Esophagus muscularis mucosa (tissue), 4 donors: ENCODE results near the gene WDR19. TPM values are rescaled to one million over a fixed set of nuclear protein-coding genes. Genes with fewer than 3 reads are reported as not detected.

Experiments
- DNase-seq: peaks from one replicate; pipeline ENCODE4 v3.0.0-alpha.2; 2017; ENCODE audit errors: extremely low spot score
- H3K27ac ChIP-seq, 4 donors: fragments of 200-600 bp; sonication (generic); replicated peaks in 1 of 4; 1 replicate in 3 of 4; 2 replicates in 1 of 4; pipeline ENCODE4 v1.5.1; 2016 to 2019; ENCODE audit warnings: mild to moderate bottlenecking in 1 of 4
- H3K27me3 ChIP-seq, 4 donors: fragments of 200-600 bp; sonication (generic); one replicate each; pipeline versions ENCODE4 v1.5.1 to v1.6.0; 2016 to 2019
- H3K36me3 ChIP-seq, 4 donors: fragments of 200-600 bp; sonication (generic); one replicate each; pipeline ENCODE4 v1.5.1; 2016 to 2019
- H3K4me1 ChIP-seq, 4 donors: fragments of 200-600 bp; sonication (generic); one replicate each; pipeline ENCODE4 v1.5.1; 2016 to 2019
- H3K4me3 ChIP-seq, 4 donors: fragments of 200-600 bp; sonication (generic); 1 replicate in 2 of 4; 2 replicates in 2 of 4; pipeline ENCODE4 v1.5.1; 2016 to 2019; ENCODE audit warnings: mild to moderate bottlenecking in 4 of 4, moderate library complexity in 1 of 4
- H3K9me3 ChIP-seq, 4 donors: fragments of 200-600 bp; sonication (generic); 1 replicate in 3 of 4; 2 replicates in 1 of 4; pipeline ENCODE4 v1.5.1; 2016 to 2019
- EP300 ChIP-seq: sonication (generic); formaldehyde crosslinking; IDR thresholded peaks from one replicate; pipeline ENCODE4 v1.6.1; 2017; ENCODE audit warnings: antibody characterized with exemption
- POLR2A ChIP-seq: fragments of 450-650 bp; IDR thresholded peaks from one replicate; pipeline ENCODE4 v1.6.1; 2017; ENCODE audit warnings: antibody characterized with exemption, moderate library complexity, mild to moderate bottlenecking, low read depth
- POLR2AphosphoS5 ChIP-seq, 2 donors: sonication (generic); formaldehyde crosslinking; IDR thresholded peaks; one replicate each; pipeline ENCODE4 v1.6.1; 2017; ENCODE audit warnings: antibody characterized with exemption in 2 of 2
- WGBS: methylation state at CpG from one replicate; pipeline ENCODE4 v1.1.5; 2018; 5-methylcytosine and 5-hydroxymethylcytosine counted together
- intact Hi-C: fragments of 100-400 bp; cut with DNase I; formaldehyde crosslinking; loops from one replicate; pipeline ENCODE4 v1.15.1; 2023
- total RNA-seq, 4 donors: library from RNA; depleted of rRNA; stranded (reverse); fragments of >200 nt; gene quantifications; one replicate each; pipeline versions ENCODE4 v1.1.0 to v1.2.1, GENCODE V29; 2016
- TF ChIP-seq, protein P1 (sequence below), 3 experiments: fragments of 200-600 bp in 2 of 3; fragments of 450-650 bp in 1 of 3; sonication (generic) in 2 of 3; IDR thresholded peaks; one replicate each; pipeline ENCODE4 v1.5.1; 2017 to 2019; ENCODE audit warnings: antibody characterized with exemption in 3 of 3, mild to moderate bottlenecking in 2 of 3, moderate library complexity in 1 of 3

The WDR19 gene
- total RNA-seq, 4 donors from 2014 or later: 22.1 to 32.4 (median 26.0) TPM

DNA sequence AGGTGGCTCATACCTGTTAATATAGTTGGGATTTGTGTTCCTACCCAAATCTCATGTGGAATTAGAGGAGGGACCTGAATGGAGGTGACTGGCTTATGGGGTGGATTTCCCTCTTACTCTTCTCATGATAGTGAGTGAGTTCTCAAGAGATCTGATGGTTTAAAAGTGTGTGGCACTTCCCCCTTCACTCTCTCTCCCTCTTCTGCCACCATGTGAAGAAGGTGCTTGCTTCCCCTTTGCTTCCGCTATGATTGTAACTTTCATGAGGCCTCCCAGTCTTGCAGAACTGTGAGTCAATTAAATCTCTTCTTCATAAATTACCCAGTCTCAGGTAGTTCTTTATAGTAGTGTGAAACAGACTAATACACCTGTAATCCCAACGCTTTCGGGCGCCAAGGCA is 28.3 kb upstream of the WDR19 start:
- 100% methylated on average over 1 of the region's 4 CpGs for WGBS
- TF ChIP-seq POLR2AphosphoS5 (IDR thresholded peaks at IDR 0.05) (no peak), POLR2A (no peak), EP300 (no peak)
- TF ChIP-seq, protein P1, sequence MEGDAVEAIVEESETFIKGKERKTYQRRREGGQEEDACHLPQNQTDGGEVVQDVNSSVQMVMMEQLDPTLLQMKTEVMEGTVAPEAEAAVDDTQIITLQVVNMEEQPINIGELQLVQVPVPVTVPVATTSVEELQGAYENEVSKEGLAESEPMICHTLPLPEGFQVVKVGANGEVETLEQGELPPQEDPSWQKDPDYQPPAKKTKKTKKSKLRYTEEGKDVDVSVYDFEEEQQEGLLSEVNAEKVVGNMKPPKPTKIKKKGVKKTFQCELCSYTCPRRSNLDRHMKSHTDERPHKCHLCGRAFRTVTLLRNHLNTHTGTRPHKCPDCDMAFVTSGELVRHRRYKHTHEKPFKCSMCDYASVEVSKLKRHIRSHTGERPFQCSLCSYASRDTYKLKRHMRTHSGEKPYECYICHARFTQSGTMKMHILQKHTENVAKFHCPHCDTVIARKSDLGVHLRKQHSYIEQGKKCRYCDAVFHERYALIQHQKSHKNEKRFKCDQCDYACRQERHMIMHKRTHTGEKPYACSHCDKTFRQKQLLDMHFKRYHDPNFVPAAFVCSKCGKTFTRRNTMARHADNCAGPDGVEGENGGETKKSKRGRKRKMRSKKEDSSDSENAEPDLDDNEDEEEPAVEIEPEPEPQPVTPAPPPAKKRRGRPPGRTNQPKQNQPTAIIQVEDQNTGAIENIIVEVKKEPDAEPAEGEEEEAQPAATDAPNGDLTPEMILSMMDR (IDR thresholded peaks at IDR 0.05): no peak
- H3K36me3 ChIP-seq: no peaks in the 10 kb centered on the region
- no peak for DNase-seq
- H3K27me3 ChIP-seq: no peaks in the 10 kb centered on the region
- no peaks in the 10 kb centered on the region for H3K4me1 ChIP-seq
- intact Hi-C loops: no loop called here
- H3K9me3 ChIP-seq: no peaks in the 10 kb centered on the region
- no peak overlapping the region for H3K4me3 ChIP-seq
- no peak overlapping the region for H3K27ac ChIP-seq

DNA sequence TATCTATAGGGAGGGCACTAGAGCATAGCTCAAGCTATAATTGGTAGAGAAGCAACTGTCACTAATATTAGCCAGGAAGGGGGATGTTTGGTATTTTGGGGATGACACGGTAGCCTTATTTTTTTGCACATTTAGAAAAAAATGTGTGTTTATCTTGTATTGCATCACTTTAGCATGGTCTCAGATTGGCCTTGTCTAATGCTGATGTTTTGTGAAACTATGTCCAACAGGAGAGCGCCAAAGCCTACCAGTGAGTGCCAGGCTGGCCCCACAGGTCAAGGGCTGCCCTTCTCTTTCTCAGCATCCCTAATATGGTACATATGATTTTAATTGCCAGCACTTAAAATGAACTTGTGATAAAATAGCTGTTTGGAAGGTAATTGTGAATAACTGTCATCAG is 24.8 kb upstream of the WDR19 start:
- no peaks in the 10 kb centered on the region for H3K36me3 ChIP-seq
- DNase-seq: no peak
- no peaks in the 10 kb centered on the region for H3K9me3 ChIP-seq
- H3K4me3 ChIP-seq: no peak overlapping the region
- H3K27ac ChIP-seq: no peak overlapping the region
- no peaks in the 10 kb centered on the region for H3K4me1 ChIP-seq
- WGBS: 100% methylated on average over 2 of the region's 2 CpGs
- TF ChIP-seq, protein P1 (IDR thresholded peaks at IDR 0.05): no peak
- no peak for TF ChIP-seq POLR2A
- no peak for TF ChIP-seq EP300
- H3K27me3 ChIP-seq: no peaks in the 10 kb centered on the region
- intact Hi-C loops: no loop called here

DNA sequence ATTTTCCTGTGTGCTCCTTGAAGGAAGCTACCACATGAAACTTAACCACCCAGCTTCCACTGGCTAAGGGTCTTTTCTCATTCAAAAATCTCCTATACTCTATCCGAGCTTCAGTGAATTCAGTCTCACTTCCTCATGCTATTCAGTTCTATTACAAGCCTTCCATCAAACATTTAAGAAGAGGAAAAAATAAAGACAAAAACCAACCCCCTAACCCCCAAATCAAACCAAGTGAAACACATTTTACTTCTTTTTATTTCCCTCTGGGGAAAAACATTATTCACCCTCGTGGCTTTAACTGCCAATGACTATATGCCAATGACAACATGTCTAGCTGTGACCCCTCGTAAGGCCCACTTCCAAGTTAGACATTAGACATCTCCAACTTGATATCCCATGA is 16.2 kb upstream of the WDR19 start:
- H3K4me3 ChIP-seq: no peak overlapping the region
- intact Hi-C loops: no loop called here
- peaks cover 0 to 4% (median 0%) of the 10 kb centered on the region in 4 donors for H3K9me3 ChIP-seq
- 77% methylated on average over 3 of the region's 3 CpGs for WGBS
- H3K4me1 ChIP-seq: no peaks in the 10 kb centered on the region
- DNase-seq: no peak
- H3K27me3 ChIP-seq: no peaks in the 10 kb centered on the region
- H3K27ac ChIP-seq: no peak overlapping the region
- no peaks in the 10 kb centered on the region for H3K36me3 ChIP-seq
- TF ChIP-seq POLR2A: no peak
- TF ChIP-seq EP300: no peak
- TF ChIP-seq, protein P1 (IDR thresholded peaks at IDR 0.05): no peak
- TF ChIP-seq POLR2AphosphoS5 (IDR thresholded peaks at IDR 0.05): no peak

DNA sequence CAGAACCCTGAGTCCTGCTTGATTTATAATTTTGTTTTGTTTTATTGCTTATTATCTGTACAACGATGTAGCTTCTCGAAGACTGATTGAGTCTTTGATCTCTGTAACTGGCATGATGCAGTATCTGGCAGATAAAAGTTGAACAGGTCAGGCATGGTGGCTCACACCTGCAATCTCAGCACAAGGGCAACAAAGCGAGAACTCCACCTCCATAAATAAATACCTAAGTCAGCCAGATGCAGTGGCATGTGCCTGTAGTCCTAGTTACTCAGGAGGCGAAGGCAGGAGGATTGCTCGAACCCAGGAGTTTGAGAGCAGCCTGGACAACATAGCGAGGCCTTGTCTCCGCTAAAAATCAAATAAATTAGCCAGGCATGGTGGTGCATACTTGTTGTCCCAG is 15.7 kb upstream of the WDR19 start:
- Histone ChIP-seq H3K4me3 (no peak overlapping the region), H3K4me1 (no peaks in the 10 kb centered on the region), H3K36me3 (no peaks in the 10 kb centered on the region), H3K27ac (no peak overlapping the region), H3K27me3 (no peaks in the 10 kb centered on the region), H3K9me3 (peaks cover 0 to 4% (median 0%) of the 10 kb centered on the region in 4 donors)
- TF ChIP-seq, protein P1 (IDR thresholded peaks at IDR 0.05): no peak
- TF ChIP-seq POLR2AphosphoS5 (IDR thresholded peaks at IDR 0.05) (no peak), POLR2A (no peak), EP300 (no peak)
- WGBS: 96% methylated on average over 7 of the region's 7 CpGs
- intact Hi-C loops: no loop called here
- no peak for DNase-seq

DNA sequence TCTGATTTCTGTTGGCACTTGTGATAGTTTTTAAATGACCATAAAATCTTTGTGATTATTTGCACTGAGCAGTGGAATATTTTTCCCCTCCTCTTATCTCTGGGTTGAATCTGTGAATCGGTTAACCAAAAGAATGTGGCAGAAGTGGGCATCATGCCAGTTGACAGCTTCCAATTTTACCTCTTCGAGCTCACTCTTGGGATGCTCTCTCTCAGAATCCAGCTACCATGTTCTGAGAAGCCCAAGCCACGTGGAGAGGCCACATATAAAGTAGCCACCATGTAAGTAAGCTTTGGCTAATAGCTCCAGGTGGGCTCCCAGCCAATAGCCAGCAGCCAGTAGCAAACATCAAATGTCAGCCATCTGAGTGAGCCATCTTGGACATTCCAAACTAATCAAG is 12.9 kb upstream of the WDR19 start:
- 71% methylated on average over 3 of the region's 3 CpGs for WGBS
- peaks cover 0 to 4% (median 0%) of the 10 kb centered on the region in 4 donors for H3K9me3 ChIP-seq
- no peaks in the 10 kb centered on the region for H3K4me1 ChIP-seq
- intact Hi-C loops: no loop called here
- H3K27me3 ChIP-seq: no peaks in the 10 kb centered on the region
- H3K27ac ChIP-seq: no peak overlapping the region
- H3K36me3 ChIP-seq: no peaks in the 10 kb centered on the region
- TF ChIP-seq, protein P1 (IDR thresholded peaks at IDR 0.05): no peak
- TF ChIP-seq EP300: no peak
- TF ChIP-seq POLR2A: no peak
- no peak for TF ChIP-seq POLR2AphosphoS5 (IDR thresholded peaks at IDR 0.05)
- no peak overlapping the region for H3K4me3 ChIP-seq
- DNase-seq: no peak
